H1 (cell line): ENCODE data around the gene NFAT5. TPM values are rescaled to one million over a fixed set of nuclear protein-coding genes. Genes with fewer than 3 reads are reported as not detected.
A peak's percentile ranks its signal among the peaks of the same experiment; 100 is the strongest.

Source experiments
- BRCA1 ChIP-seq: IDR thresholded peaks from 2 replicates; pipeline ENCODE4 v1.6.1; 2012; ENCODE audit warnings: low read depth, low read length, improper control_type of control experiment
- CBX8 ChIP-seq: fragments of 300-800, 300-1000 bp; sonication (generic); IDR thresholded peaks from 2 replicates; pipeline ENCODE4 v1.7.1; 2016; ENCODE audit warnings: low read depth, low read length, borderline replicate concordance
- EP300 ChIP-seq, 2 experiments: IDR thresholded peaks; 1 replicate in 1 of 2; 2 replicates in 1 of 2; pipeline ENCODE4 v1.6.1; 2011 to 2012; ENCODE audit warnings: low read depth in 2 of 2, low read length in 2 of 2, mild to moderate bottlenecking in 2 of 2, borderline replicate concordance in 1 of 2, inconsistent platforms in 1 of 2, moderate library complexity in 1 of 2
- KDM4A ChIP-seq: IDR thresholded peaks from one replicate; pipeline ENCODE4 v1.7.1; 2012; ENCODE audit warnings: low read depth, mild to moderate bottlenecking, moderate library complexity, low read length, inconsistent platforms; ENCODE audit not compliant: severe bottlenecking
- NANOG ChIP-seq: IDR thresholded peaks from 2 replicates; pipeline ENCODE4 v1.6.1; 2011; ENCODE audit warnings: low read length, low read depth, mild to moderate bottlenecking, inconsistent platforms; ENCODE audit not compliant: insufficient read depth, poor library complexity, severe bottlenecking
- YY1 ChIP-seq: IDR thresholded peaks from 2 replicates; pipeline ENCODE4 v1.6.1; 2011; ENCODE audit warnings: low read depth, mild to moderate bottlenecking, low read length
- ZNF274 ChIP-seq: IDR thresholded peaks from 2 replicates; pipeline ENCODE4 v1.7.0; 2012; ENCODE audit warnings: low read length, borderline replicate concordance; ENCODE audit errors: extremely low read depth
- polyA plus RNA-seq, 7 experiments: library from polyadenylated mRNA; depleted of rRNA in 3 of 7; stranded (reverse) in 5 of 7; unstranded in 2 of 7; fragments of >200 nt in 5 of 7; fragments of 200-250 nt in 2 of 7; gene quantifications; 1 replicate in 5 of 7; 2 replicates in 1 of 7; 4 replicates in 1 of 7; pipeline versions ENCODE4 v1.2.1 to v1.2.3, GENCODE V29; 2011 to 2013; ENCODE audit warnings: missing spikeins in 2 of 7, mixed read lengths in 2 of 7
- total RNA-seq: library from RNA; stranded (reverse); fragmentation: NEBNext Ultra II Directional; extraction: Animal tissue kit (Norgen Biotek cat#: 25700); gene quantifications from 2 replicates; pipeline ENCODE4 v1.2.1, GENCODE V29; 2021
- TF ChIP-seq, protein P1 (sequence below): IDR thresholded peaks from 2 replicates; pipeline ENCODE4 v1.6.1; 2012; ENCODE audit warnings: low read length, inconsistent platforms

Gene NFAT5
- total and polyA plus RNA-seq, 2 of the 8 experiments (the other 6 are each of a cell fraction or from before 2014, with no cell fraction given), result 8.9 to 29.0 TPM

DNA sequence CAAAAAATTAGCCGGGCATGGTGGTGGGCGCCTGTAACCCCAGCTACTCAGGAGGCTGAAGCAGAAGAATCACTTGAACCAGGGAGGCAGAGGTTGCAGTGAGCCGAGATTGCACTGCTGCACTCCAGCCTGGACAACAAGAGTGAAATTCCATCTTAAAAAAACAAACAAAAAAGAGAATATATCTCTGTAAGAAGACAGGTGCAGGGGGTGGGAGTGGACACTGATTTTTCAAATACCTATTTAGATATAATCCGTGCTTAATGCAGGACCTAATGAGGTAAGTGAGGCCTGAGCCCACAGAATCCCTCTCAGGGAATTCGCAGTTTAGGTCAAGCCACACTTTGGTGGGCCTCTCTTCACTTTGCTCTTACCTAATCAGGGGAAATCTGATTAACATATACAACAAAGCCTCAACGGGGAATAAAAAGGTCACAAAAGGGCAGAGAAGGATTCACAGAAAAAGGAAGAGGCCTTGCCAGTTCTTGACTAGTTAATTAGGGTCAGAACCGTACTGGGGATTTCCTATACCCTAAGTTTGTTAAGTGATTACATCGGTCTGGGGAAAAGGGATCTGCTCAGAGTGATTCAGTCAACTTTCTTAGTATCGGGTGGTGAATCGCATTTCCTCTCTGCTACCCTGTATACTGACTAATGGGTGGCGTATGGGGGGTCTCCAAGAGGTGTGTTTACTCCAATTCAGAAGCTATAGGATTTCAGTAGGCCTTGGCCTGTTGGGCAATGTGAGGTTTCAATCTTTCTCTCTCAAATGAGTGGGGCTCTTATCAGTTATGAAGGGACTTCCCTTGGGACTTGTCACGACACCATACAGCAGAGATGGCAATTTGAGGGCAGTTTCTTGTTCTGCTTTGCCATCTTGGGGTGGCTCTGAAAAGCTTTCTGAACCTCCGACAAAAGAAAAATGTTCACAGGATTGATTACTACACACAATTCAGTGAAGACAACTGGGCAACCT, 1.9 kb upstream of the NFAT5 start (continued):
- TF ChIP-seq ZNF274, result no peak
- no peak for TF ChIP-seq NANOG
- peak in 1 of 2 experiments; percentile 37; a peak in 1 of 3 replicates for TF ChIP-seq EP300 (IDR thresholded peaks at IDR 0.05; ENCODE audit: borderline replicate concordance in 1 of 2, low read depth in 2 of 2, low read length in 2 of 2)
- TF ChIP-seq KDM4A, result no peak
- TF ChIP-seq, protein P1, sequence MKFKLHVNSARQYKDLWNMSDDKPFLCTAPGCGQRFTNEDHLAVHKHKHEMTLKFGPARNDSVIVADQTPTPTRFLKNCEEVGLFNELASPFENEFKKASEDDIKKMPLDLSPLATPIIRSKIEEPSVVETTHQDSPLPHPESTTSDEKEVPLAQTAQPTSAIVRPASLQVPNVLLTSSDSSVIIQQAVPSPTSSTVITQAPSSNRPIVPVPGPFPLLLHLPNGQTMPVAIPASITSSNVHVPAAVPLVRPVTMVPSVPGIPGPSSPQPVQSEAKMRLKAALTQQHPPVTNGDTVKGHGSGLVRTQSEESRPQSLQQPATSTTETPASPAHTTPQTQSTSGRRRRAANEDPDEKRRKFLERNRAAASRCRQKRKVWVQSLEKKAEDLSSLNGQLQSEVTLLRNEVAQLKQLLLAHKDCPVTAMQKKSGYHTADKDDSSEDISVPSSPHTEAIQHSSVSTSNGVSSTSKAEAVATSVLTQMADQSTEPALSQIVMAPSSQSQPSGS, result no peak
- TF ChIP-seq CBX8, result no peak
- no peak for TF ChIP-seq YY1
- no peak for TF ChIP-seq BRCA1
